Right hindlimb (tissue), 1 donor: Measurements from ENCODE around the gene NQO2.
A peak's percentile ranks its signal among the peaks of the same experiment; 100 is the strongest.
"Not testable (repeated sequence)": the region's sequence is repeated elsewhere in the genome, so short reads cannot be mapped to it uniquely, and the experiment has no call there.

Experiments used
- DNase-seq: peaks from one replicate; pipeline ENCODE4 v3.0.0-alpha.2; 2018

Gene NQO2

DNA sequence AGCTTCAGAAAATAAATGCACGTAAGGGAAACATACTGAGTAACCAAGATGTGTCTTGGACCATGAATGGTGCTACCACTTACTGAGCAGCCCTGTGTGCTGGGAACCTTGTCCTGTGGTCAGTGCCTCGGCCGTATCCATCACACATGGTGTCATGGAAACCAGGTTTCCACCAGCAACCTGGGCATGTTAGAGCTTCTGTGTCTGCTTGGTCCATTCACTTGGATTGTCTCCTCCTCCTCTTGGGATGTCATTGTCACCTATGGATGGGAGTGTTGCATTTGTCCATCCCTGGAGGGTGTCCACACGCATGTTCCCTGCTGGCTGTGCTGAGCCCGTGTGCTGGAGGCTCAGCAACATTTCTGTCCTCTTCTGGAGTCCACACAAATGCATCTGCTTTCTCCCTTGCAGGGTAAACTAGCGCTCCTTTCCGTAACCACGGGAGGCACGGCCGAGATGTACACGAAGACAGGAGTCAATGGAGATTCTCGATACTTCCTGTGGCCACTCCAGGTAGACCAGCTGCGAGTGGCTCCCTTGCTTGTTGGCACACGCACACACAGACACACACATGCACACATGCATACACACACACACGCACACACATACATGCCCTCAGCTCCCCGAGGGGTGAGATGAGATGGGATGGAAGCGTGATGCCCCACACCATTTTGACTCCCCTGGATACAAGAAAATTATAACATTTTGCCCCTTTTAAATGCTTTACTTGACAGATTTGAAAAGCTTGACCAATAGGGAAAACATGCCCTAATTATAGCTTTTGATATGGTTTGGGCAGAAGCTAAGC, 17.0 kb downstream of the NQO2 start:
- no peak for DNase-seq

DNA sequence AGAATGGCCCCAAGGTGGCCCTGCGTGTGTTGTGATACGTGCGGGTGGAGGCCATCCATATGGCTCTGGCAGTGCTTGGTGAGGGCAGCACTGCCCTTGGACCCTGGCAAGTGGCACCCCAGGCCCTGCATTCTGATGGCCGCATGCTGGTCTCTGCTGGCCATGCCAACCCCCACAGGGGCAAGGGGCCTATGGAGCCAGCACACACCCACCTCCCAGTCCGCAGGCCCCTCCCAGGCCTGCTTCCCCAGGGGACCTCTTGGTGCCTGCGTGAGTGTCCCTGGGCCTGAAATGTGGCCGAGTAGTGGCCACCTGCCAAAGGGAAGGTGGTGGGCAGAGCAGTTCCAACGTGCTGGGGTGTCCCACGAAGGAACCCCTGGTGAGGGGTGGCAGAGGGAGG, 17.6 kb downstream of the NQO2 start:
- DNase-seq = no peak

DNA sequence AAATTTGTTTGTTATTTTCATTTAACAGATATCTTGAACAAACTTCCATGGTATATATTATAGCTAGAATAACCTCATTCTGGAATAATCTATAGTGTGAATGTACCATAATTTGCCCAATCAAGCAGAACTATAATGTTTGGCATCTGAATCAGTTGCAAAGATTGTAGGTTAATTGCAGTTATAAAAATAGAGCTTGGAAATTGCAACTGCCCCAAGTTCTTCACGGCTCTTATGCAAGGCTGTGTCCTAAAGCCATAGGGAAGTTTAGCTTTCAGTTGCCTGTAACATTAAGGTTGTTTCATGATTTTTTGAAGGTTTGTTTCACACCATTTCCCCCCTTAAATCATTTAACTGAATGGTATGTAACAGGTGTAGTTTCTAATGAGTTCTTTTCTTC, 19.4 kb downstream of the NQO2 start:
- DNase-seq = no peak

- DNase-seq = no peak
Observed at GRCh38 chr6:3019749-3020320, 20.1 kb downstream of the NQO2 start.

DNA sequence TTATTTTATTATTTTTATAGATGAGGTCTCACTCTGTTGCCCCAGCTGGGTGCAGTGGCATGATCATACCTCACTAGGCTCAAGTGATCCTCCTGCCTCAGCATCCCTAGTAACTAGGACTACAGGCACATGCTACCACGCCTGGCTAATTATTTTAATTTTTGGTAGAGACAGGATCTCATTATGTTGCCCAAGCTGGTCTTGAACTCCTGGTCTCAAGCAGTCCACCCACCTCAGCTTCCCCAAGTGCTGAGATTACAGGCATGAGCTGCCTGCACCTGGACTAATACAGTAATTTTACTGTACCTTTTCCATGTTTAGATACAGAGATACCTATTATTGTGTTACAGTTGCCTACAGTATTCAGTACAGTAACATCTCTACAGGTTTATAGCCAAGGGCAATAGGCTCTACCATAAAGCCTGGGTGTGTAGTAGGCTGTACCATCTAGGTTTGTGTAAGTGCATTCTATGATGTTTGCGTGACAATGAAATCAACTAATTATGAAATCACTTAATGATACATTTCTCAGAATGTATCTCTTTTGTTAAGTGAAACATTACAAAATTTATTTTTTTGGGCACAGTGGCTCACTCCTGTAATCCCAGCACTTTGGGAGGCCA, 21.4 kb downstream of the NQO2 start:
- DNase-seq = not testable (repeated sequence)

- no peak for DNase-seq
Observed at GRCh38 chr6:3022765-3023662, 23.3 kb downstream of the NQO2 start.

DNA sequence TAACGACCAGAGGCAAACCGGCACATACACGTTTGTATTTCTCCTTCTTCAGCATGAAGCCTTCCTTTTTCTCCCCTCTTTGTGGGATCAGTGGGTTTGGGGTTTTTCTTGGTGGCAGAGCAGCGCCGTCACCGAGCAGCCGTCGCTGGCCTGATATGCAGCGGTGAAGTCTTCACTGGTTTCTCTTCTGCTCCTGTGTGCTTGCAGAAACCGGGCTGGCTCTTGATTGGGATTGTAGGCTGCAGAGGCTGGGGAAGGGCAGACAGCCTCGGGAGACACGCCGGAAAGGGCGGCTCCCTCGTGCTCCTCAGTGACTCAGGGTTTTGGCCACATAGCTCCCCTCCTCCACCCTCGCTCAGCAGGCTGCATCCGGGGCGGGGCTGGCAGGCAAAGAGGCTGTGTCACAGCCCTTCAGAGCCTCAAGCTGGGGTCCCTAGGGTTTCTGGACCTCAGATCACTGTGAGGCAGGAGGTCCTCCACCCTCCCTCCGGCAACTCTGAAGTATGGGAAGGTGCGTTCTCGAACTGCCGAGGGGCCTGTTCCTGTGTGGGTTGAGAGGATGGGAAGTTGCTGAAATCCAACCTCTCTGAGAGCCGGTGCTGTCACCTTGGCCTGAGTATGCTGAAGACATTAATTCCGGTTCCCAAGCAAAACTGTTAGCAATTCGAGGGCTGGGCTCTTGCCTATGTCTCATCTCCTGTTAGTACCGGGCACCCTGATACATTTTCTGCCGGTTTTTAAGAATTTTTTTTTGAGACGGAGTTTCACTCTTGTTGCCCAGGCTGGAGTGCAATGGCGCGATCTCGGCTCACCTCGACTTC, 24.2 kb downstream of the NQO2 start:
- peak; percentile 86 for DNase-seq

GRCh38 chr6:3026791-3027626, 27.3 kb downstream of the NQO2 start:
- peak; percentile 22 for DNase-seq

DNA sequence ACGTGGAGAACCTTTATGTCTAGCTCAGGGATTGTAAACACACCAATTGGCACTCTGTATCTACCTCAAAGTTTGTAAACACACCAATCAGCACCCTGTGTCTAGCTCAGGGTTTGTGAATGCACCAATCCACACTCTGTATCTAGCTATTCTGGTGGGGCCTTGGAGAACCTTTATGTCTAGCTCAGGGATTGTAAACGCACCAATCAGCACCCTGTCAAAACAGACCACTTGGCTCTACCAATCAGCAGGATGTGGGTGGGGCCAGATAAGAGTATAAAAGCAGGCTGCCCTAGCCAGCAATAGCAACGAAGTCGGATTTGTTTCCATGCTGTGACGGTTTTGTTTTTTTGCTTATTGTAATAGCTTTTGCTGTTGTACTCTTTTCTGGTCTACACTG, 28.5 kb downstream of the NQO2 start:
- not testable (repeated sequence) for DNase-seq

DNA sequence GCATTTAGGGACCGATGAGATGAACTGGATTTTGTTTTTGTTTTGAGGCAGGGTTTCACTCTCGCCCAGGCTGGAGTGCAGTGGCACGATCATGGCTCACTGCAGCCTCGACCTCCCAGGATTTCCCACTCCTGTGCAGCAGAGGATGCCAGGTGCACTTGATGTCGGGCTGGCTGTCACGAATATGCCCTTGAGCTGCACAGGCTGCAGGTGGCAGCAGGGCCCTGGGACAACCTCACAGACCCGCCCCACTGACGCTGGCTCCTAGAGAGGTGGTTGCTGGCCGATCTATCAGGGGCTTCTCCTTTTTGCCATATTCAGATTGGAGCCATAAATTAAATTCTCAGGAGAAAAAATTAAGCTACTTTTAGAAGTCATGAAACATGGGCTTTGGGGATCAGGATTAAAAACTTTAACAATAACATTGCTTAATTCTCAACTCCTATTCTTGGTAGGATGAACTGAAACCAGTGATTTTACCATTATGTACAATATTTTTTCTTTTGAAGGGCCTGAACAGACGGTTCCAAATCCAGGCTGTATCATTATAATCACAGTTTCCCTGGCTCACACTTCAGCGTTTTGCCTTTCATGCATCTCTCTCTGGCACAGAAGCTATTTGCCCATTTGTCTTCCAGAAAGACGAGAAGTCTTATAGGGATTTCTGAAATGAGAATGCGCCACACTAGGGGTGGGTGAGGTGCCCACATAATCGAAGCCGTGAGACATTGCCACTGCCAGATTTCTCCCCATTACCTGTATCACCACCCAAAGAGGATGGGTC, 32.4 kb downstream of the NQO2 start:
- DNase-seq = no peak

DNA sequence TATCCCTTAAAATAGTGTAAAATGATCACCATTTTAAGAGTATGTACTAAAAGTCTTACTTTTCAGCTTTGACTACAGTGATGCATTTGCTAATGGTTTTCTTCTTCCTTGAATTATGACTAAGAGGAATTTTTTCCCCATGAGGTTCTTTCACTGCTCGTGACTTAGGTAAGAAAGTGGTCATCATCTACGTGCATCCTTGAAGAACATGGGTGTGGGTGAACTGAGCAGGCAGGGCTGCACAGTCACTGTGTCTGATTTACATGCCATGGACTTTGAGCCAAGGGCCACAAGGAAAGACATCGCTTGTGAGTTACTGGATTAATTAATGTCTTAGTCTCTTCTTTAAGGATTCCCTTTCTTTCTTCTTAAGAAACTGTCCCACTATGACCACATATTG, 33.3 kb downstream of the NQO2 start:
- no peak for DNase-seq

- DNase-seq = no peak
Observed at GRCh38 chr6:3033652-3034051, 34.0 kb downstream of the NQO2 start.

DNA sequence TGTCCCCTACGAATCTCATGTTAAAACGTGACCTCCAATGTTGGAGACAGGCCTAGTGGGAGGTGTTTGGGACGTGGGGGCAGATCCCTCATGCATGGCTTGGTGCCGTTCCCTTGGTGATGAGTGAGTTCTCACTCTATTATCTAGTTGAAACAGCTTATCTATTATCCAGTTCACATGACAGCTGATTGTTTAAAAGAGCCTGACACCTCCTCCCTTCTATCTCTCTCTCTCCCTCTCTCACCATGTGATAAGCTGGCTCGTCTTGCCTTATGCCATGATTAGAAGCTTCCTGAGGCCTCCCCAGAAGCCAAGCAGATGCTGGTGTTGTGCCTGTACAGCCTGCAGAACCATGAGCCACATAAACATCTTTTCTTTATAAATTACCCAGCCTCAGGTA, 35.7 kb downstream of the NQO2 start:
- DNase-seq = no peak

DNA sequence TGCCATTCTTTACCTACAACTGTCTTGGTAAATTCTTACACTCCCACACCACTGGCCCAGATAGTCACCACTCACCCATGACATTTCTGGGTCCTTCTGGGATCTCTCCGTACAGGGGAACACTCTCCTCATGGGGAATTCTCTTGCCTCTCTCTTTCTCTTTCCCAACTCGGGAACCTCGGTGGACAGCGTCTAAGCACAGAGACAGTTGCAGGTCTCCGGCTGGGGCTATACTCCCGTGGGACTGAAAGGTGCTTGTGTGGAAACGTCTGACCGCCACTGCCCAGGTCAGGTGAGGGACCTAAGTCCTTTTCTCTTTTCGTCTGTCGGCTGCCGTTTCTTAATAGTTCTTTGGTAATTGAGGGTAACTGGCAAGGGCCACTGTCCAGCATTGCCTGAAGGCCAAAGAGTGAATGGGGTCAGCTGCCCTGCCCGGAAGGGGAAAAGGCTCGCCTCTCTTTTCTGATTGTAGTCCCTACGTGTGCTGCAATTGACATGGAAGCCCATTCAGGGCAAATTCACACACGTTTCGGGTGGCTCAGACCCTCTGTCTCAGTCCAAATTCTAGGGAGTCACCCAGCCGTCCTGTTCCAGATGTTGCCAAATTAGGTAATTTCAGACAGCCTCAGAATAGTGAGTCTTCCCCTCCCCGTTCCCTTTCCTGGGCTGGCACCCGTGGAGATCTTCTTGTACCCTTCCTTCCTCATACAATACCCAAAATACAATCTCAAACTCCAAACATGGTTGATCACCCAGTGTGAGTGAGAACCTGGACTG, 37.4 kb downstream of the NQO2 start:
- no peak for DNase-seq

GRCh38 chr6:3037638-3038365, 38.1 kb downstream of the NQO2 start:
- no peak for DNase-seq

DNA sequence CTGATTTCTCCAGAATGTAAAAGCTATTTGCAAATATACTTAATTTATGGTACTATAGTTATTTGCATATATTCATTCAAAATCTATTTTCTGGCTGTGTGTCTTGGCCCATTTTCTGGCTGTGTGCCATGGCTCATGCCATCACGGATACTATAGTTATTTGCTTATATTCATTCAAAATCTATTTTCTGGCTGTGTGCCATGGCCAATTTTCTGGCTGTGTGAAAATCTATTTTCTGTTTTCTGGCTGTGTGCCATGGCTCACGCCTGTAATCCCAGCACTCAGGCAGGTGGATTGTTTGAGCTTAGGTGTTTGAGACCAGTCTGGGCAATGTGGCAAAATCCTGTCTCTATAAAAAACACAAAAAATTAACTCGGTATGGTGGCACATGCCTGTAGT, 39.7 kb downstream of the NQO2 start:
- no peak for DNase-seq

- no peak for DNase-seq
Observed at GRCh38 chr6:3041147-3041546, 41.5 kb downstream of the NQO2 start.

DNA sequence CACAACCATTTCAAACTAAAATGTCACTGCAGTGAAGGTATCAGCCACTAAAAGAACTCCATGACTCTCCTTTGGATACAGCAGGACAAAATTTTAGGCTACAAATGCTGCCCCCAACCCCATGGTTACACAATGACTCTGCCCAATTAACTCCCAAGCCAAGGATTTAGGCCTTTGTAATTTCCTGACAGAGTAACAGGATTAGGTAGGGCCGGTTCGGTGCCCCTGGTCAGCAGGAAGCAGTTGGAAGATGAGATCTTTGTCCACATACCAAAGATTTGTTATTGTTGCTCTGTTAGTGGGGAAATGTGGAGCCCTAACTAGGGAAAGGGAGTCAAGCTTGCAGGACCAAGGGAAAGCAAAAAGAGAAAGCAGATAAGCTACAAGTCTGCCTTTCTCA, 41.9 kb downstream of the NQO2 start:
- no peak for DNase-seq

DNA sequence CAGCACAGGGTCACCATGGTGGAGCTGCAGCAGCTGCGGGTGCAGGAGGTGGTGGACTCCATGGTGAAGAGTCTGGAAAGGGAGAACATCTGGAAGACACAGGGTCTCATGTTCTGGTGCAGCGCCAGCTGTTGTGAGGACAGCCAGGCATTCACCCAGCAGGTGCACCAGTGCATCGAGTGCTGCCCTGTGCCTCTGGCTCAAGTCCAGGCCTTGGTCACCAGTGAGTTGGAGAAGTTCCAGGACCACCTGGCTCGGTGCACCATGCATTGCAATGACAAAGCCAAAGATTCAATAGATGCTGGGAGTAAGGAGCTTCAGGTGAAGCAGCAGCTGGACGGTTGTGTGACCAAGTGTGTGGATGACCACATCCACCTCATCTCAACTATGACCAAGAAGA, 45.7 kb downstream of the NQO2 start:
- DNase-seq = no peak
